GM18907 (cell line): Measurements from ENCODE around the gene CDK5.
"Not testable (repeated sequence)": the region's sequence is repeated elsewhere in the genome, so short reads cannot be mapped to it uniquely, and the experiment has no call there.

Source experiments
- ATAC-seq: cut with Tn5 transposase; IDR thresholded peaks from one replicate; pipeline ENCODE4 v1.9.1; 2021; ENCODE audit warnings: mild to moderate bottlenecking, moderate library complexity; ENCODE audit not compliant: unreplicated experiment

CDK5 gene

GRCh38 chr7:151035902-151036301, 21.8 kb downstream of the CDK5 start:
- no peak for ATAC-seq

GRCh38 chr7:151035026-151035717, 22.5 kb downstream of the CDK5 start:
- ATAC-seq = no peak

DNA sequence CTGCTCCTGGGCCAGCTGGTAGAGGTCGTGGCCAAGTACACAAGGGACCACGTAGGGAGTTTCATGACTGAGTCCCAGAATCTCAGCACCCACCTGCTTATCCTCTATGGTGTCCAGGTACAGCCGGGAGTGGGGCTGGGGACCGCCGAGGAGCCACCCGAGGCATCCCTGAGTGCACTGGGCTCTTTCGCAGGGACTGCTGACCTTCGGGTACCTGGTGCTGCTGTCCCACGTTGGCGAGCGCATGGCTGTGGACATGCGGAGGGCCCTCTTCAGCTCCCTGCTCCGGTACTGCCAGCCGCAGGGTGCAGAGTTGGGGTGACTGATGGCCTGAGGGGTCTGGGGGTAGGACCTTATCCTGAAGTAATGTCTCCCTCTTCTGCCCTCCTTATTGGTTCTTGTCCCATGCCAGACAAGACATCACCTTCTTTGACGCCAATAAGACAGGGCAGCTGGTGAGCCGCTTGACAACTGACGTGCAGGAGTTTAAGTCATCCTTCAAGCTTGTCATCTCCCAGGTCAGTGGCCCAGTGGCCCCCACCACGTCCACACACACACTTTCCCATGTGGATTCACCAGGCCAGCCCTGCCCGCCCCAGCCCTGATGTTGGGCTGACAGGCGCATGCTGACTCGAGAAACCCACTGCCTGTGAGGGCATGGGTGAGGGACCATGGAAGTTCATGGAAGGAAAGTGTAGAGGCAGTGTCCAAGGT, 23.2 kb downstream of the CDK5 start:
- no peak for ATAC-seq

DNA sequence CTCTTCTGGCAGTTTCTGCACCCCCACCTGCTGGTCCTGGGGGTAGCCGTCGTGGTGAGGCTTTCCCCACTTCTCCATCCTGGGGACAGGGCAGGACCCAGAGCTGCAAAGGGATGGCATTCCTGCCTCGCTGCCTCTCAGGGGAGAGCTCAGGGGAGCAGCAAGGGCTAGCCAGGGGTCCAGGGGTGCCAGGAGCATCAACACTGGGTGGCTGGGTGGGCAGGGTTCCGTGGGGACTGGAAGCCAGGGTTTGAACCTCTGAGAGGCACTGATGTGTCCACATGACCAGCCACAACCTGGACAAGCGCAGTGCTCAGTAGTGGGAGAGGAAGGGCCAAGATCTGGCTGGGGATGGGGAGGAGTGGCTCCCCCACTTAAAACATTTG, 23.8 kb downstream of the CDK5 start:
- no peak for ATAC-seq

DNA sequence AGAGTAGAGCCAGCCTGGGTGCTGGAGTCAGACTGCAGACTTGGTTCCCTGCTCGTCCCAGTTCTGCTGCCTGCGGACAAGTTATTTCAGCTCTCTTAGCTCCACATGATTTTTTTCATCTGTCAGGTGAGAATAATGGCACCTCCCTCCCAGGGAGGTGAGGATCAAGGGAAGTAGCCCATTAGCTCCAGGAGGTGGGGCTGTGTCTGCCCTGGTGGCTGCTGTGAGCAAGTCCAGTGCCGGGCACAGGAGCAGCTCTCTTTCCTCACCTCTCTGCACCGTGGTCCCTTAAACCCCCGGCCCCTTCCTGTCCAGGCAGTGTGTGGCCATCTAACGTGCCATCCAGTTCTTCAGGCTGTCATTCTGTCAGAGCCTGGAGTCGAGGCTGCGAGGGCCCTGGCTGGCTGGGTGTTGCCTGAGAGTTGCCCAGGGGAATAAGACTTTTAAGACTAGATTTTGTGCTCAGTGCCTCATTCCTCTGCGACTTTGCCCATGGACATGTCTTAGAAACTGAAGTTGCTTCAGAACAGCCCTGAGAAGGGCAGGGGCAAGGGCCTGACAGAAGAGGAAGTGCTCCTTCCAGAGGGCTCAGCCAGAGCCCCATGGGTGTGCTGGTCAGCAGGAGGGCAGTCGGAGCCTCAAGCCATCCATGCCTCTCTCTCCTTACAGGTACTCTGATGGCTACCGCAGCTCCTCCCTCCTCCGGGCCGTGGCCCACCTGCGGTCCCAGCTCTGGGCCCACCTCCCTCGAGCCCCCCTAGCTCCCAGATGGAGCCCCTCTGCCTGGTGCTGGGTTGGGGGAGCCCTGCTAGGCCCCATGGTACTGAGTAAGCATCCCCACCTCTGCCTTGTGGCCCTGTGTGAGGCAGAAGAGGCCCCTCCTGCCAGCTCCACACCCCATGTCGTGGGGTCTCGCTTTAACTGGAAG, 24.5 kb downstream of the CDK5 start:
- ATAC-seq = no peak

DNA sequence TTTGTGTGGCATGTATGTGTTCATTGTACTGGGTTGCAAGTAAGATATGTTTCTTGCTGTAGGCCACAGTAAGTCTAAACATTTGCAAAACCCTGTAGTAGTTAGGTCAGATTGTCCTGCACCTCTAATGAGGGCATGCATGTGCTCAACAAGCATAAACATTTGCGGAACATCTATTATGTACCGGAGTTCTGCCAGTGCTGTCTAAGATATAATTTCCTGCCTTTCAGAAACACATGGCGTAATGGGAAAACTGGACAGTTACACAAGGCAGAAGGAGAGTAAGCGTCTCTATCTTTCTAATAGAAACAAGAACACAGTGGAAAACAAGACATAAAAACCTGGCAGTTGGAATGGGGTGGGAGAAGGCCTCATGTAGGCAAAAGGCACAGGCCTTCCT, 26.7 kb downstream of the CDK5 start:
- ATAC-seq = no peak

DNA sequence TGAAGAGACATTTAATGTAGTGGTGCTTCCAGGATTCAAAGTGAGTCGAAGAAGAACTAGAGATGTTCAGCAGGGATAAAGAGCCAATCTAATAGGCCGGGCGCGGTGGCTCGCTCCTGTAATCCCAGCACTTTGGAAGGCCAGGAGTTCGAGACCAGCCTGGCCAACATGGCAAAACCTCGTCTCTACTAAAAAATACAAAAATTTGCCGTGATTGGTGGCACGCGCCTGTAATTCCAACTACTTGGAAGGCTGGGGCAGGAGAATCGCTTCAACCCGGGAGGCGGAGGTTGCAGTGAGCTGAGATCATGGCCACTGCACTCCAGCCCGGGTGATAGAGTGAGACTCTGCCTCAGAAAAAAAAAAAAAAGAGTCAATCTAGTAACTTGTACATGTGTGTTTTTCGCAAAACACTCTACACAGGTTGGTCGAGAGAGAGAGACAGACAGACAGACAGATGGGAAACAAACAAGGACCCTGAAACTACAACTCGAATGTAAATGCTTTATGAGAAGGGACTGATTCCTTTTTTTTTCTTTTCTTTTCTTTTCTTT, 28.7 kb downstream of the CDK5 start:
- no peak for ATAC-seq

GRCh38 chr7:151028131-151028947, 29.4 kb downstream of the CDK5 start, which contains the start of gene ABCB8:
ABCB8 (plus strand) TSS chr7:151028450; CDS start chr7:151028516, 66 bp downstream.
- ATAC-seq = peak; percentile 98

- not testable (repeated sequence) for ATAC-seq
These were observed 30.0 kb downstream of the CDK5 start for GRCh38 chr7:151027728-151028130.

- ATAC-seq = not testable (repeated sequence)
These were observed 30.6 kb downstream of the CDK5 start for GRCh38 chr7:151026771-151027727.

- ATAC-seq = no peak
These were observed 31.6 kb downstream of the CDK5 start for GRCh38 chr7:151025924-151026671.

GRCh38 chr7:151024435-151025056, 33.2 kb downstream of the CDK5 start, which contains the start of gene ATG9B:
ATG9B (minus strand) TSS chr7:151024494; CDS start chr7:151024423, 71 bp downstream.
- ATAC-seq = no peak

DNA sequence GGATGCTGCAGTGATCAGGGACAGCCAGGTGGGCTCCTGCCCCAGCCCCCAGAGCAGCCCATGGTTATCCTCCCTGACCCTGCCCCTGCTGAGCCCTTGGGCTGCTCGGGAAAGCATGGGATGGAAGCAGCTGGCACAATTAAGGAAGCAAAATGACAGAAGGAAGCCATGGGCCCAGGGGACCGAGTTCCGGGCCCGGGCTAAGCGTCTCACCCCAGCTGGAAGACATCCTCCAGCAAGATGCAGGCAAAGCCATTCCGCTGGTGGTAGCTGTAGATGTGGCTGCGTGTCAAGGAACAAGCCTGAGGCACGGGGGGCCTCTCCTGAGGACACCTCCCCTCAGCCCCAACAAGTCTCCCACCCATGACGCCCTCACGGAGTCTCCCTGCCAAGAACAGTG, 34.5 kb downstream of the CDK5 start:
- no peak for ATAC-seq

GRCh38 chr7:151020231-151020630, 37.5 kb downstream of the CDK5 start:
- no peak for ATAC-seq

- ATAC-seq = no peak
These were observed 38.6 kb downstream of the CDK5 start for GRCh38 chr7:151019130-151019447.

DNA sequence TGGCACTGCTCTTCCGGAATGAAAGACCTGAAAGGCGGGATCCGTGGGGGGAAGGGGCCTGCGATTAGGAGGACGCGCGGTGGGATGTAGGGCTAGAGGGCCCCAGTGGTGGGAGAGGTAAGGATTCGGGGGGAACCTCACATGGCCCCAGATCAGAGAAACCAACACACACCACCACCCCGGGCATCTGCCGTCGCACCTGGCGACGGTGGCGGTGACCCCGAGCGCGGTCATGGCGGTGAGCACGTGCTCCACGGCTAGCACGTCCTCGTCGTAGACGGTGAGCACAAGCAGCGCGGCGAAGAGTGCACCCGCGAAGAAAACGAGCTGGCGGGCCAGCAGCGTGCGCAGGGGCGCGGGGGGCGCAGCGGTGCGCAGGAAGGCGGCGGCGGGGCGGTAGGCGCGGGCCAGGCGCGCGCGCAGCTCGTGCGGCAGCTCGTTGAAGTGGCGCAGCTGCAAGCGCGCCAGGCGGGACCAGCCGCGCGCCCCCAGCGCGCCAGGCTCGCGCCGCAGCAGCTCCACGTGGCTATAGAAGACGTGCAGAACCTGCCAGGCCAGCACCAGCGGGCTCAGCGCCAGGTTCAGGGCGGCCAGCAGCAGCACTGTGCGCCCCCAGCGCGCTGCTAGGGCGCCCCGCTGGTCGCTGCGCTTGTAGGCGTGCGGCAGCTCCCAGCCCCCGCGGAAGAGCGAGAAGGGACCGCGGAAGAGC, 39.1 kb downstream of the CDK5 start:
- no peak for ATAC-seq

DNA sequence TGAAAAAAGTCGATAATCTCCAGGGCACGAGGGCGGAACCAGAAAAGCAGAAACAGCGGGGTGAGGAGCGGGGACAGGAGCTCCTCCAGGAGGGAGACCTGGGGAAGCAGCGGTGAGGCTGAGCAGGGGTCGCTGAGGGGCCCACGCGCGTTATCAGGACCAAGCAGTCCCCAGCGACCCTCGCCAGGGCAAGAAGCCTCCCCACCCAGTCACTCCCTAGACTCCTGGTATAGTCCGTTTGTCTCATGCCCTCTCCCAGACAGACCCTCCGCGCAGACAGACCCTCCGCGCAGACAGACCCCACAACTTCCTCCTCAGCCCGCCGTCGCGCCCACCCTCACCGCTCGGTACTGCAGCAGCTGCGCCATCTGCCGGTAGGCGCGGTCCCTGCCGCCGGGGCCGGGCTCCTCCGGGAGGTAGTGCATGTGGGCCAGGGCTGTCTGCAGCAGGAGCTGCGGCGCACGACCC, 39.7 kb downstream of the CDK5 start:
- peak; percentile 50 for ATAC-seq
